ENCODE measurements around the gene SYCE3.

Gene SYCE3

DNA sequence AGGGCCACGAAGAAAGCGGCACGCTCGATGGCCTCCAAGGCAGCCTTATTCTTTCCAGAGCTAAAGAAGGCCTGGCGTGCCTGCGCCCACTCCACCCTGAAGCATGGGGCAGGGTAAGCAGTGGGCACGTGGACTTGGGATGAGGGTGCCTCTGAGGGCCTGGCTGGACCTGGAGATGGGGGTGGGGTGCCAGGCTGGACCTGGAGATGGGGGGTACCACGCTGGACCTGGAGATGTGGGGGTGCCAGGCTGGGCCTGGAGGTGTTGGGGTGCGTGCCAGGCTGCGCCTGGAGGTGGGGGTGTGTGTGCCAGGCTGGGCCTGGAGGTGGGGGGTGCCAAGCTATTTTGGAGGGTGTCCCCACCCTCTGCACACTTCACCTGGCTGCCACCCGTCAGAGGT lies 10.2 kb upstream of the SYCE3 start:
- Histone ChIP-seq H3K4me3 (ENCODE audit: low read length) (no peak overlapping the region), H3K36me3 (ENCODE audit: insufficient read depth, low read length) (no peaks in the 10 kb centered on the region)

GRCh38 chr22:50571264-50572175 lies 8.8 kb upstream of the SYCE3 start:
- H3K36me3 ChIP-seq (ENCODE audit: insufficient read depth, low read length) = no peaks in the 10 kb centered on the region
- no peaks in the 10 kb centered on the region for H3K27me3 ChIP-seq (ENCODE audit: control insufficient read depth, insufficient read depth, low read length)
- H3K9ac ChIP-seq (ENCODE audit: low read depth, low read length) = no peak overlapping the region
- no peak overlapping the region for H3K4me2 ChIP-seq (ENCODE audit: low read length)
- H3K4me3 ChIP-seq (ENCODE audit: low read length) = no peak overlapping the region
- H3K4me1 ChIP-seq (ENCODE audit: control insufficient read depth, insufficient read depth, low read length) = no peaks in the 10 kb centered on the region
- H3K9me3 ChIP-seq (replicated peaks; ENCODE audit: low read length) = no peaks in the 10 kb centered on the region

More for the DNA sequence above, 10.2 kb upstream of the SYCE3 start:
- no peaks in the 10 kb centered on the region for H3K4me1 ChIP-seq (ENCODE audit: control insufficient read depth, insufficient read depth, low read length)
- no peak overlapping the region for H3K4me2 ChIP-seq (ENCODE audit: low read length)
- no peaks in the 10 kb centered on the region for H3K9me3 ChIP-seq (replicated peaks; ENCODE audit: low read length)
- no peak overlapping the region for H3K9ac ChIP-seq (ENCODE audit: low read depth, low read length)
- H3K27me3 ChIP-seq (ENCODE audit: control insufficient read depth, insufficient read depth, low read length) = no peaks in the 10 kb centered on the region

DNA sequence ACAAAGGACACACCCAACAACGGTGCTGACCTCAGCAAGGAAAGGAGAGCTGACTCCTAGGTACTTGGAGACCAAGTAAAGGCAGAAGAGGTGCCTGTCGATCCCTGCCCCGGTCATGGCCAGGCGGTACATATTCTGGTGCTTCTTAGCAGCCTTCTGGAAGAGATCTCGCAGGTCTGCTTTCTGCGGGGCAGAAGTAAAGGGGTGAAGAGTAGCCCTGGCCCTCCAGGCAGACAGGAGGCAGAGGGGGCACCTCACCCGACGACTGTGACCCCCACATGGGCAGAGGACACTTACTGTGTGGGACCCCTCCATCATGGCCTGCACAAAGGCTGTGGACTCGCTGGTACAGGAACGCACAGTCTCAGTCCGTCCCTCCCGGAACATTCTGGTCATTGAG lies 8.1 kb upstream of the SYCE3 start:
- Histone ChIP-seq H3K4me1 (ENCODE audit: control insufficient read depth, insufficient read depth, low read length) (no peaks in the 10 kb centered on the region), H3K4me3 (ENCODE audit: low read length) (no peak overlapping the region), H3K27me3 (ENCODE audit: control insufficient read depth, insufficient read depth, low read length) (no peaks in the 10 kb centered on the region), H3K9me3 (replicated peaks; ENCODE audit: low read length) (no peaks in the 10 kb centered on the region), H3K36me3 (ENCODE audit: insufficient read depth, low read length) (no peaks in the 10 kb centered on the region), H3K9ac (ENCODE audit: low read depth, low read length) (no peak overlapping the region), H3K4me2 (ENCODE audit: low read length) (no peak overlapping the region)

GRCh38 chr22:50569896-50570535 lies 7.3 kb upstream of the SYCE3 start:
- no peaks in the 10 kb centered on the region for H3K4me1 ChIP-seq (ENCODE audit: control insufficient read depth, insufficient read depth, low read length)
- H3K36me3 ChIP-seq (ENCODE audit: insufficient read depth, low read length) = no peaks in the 10 kb centered on the region
- no peaks in the 10 kb centered on the region for H3K27me3 ChIP-seq (ENCODE audit: control insufficient read depth, insufficient read depth, low read length)
- H3K9me3 ChIP-seq (replicated peaks; ENCODE audit: low read length) = no peaks in the 10 kb centered on the region
- H3K4me2 ChIP-seq (ENCODE audit: low read length) = no peak overlapping the region
- H3K4me3 ChIP-seq (ENCODE audit: low read length) = no peak overlapping the region
- no peak overlapping the region for H3K9ac ChIP-seq (ENCODE audit: low read depth, low read length)

DNA sequence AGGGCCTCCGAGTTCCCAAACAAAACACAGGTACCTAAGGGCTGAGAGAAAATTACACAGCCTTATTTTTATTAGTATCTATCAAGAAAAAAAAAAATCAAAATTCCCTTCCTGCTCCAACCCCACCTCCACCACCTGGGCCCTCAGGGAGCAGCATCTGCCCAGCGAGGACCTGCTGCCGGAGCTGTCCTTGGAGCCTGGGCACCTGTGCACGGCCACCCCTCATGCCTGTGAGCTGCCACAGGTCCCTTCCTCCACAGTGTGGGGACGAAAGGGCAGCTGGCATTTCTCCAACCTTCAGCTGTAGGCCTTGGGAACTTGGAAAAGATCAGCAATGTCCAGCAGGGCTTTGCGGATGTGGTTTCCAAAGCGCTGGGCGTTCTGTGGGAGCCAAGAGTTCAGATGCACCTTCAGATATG lies 6.3 kb upstream of the SYCE3 start:
- Histone ChIP-seq H3K36me3 (ENCODE audit: insufficient read depth, low read length) (no peaks in the 10 kb centered on the region), H3K4me1 (ENCODE audit: control insufficient read depth, insufficient read depth, low read length) (no peaks in the 10 kb centered on the region), H3K27me3 (ENCODE audit: control insufficient read depth, insufficient read depth, low read length) (peaks cover 6% of the 10 kb centered on the region), H3K9ac (ENCODE audit: low read depth, low read length) (no peak overlapping the region), H3K9me3 (replicated peaks; ENCODE audit: low read length) (no peaks in the 10 kb centered on the region), H3K4me2 (ENCODE audit: low read length) (no peak overlapping the region), H3K4me3 (ENCODE audit: low read length) (no peak overlapping the region)

GRCh38 chr22:50568626-50569025 lies 5.9 kb upstream of the SYCE3 start:
- Histone ChIP-seq H3K9ac (ENCODE audit: low read depth, low read length) (no peak overlapping the region), H3K36me3 (ENCODE audit: insufficient read depth, low read length) (no peaks in the 10 kb centered on the region), H3K4me2 (ENCODE audit: low read length) (no peak overlapping the region), H3K4me3 (ENCODE audit: low read length) (no peak overlapping the region), H3K4me1 (ENCODE audit: control insufficient read depth, insufficient read depth, low read length) (peaks cover 3% of the 10 kb centered on the region), H3K27me3 (ENCODE audit: control insufficient read depth, insufficient read depth, low read length) (peaks cover 6% of the 10 kb centered on the region), H3K9me3 (replicated peaks; ENCODE audit: low read length) (no peaks in the 10 kb centered on the region)

GRCh38 chr22:50567721-50568252 lies 5.1 kb upstream of the SYCE3 start:
- H3K36me3 ChIP-seq (ENCODE audit: insufficient read depth, low read length) = no peaks in the 10 kb centered on the region
- peaks cover 6% of the 10 kb centered on the region for H3K27me3 ChIP-seq (ENCODE audit: control insufficient read depth, insufficient read depth, low read length)
- peaks cover 9% of the 10 kb centered on the region for H3K4me1 ChIP-seq (ENCODE audit: control insufficient read depth, insufficient read depth, low read length)
- no peak overlapping the region for H3K4me2 ChIP-seq (ENCODE audit: low read length)
- no peak overlapping the region for H3K4me3 ChIP-seq (ENCODE audit: low read length)
- H3K9ac ChIP-seq (ENCODE audit: low read depth, low read length) = no peak overlapping the region
- no peaks in the 10 kb centered on the region for H3K9me3 ChIP-seq (replicated peaks; ENCODE audit: low read length)

DNA sequence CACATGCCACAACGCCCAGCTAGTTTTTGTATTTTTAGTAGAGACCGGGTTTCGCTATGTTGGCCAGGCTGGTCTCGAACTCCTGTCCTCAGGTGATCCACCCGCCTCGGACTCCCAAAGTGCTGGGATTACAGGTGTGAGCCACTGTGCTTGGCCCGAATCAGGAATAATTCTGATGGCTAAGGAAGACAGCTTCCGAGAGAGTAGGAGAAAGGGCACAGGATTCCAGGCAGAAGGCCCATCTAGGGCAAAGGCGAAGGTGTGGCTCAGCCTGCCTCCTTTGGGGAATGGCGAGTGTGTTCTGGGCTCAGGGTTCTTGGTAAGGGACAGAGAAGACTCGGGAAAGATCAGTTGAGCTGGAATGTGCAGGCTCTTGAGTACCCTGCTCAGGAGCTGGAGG lies 1.6 kb upstream of the SYCE3 start:
- Histone ChIP-seq H3K9me3 (replicated peaks; ENCODE audit: low read length) (no peaks in the 10 kb centered on the region), H3K27me3 (ENCODE audit: control insufficient read depth, insufficient read depth, low read length) (peaks cover 23% of the 10 kb centered on the region), H3K4me1 (ENCODE audit: control insufficient read depth, insufficient read depth, low read length) (peaks cover 9% of the 10 kb centered on the region), H3K9ac (ENCODE audit: low read depth, low read length) (no peak overlapping the region), H3K36me3 (ENCODE audit: insufficient read depth, low read length) (no peaks in the 10 kb centered on the region), H3K4me3 (ENCODE audit: low read length) (no peak overlapping the region), H3K4me2 (ENCODE audit: low read length) (no peak overlapping the region)

DNA sequence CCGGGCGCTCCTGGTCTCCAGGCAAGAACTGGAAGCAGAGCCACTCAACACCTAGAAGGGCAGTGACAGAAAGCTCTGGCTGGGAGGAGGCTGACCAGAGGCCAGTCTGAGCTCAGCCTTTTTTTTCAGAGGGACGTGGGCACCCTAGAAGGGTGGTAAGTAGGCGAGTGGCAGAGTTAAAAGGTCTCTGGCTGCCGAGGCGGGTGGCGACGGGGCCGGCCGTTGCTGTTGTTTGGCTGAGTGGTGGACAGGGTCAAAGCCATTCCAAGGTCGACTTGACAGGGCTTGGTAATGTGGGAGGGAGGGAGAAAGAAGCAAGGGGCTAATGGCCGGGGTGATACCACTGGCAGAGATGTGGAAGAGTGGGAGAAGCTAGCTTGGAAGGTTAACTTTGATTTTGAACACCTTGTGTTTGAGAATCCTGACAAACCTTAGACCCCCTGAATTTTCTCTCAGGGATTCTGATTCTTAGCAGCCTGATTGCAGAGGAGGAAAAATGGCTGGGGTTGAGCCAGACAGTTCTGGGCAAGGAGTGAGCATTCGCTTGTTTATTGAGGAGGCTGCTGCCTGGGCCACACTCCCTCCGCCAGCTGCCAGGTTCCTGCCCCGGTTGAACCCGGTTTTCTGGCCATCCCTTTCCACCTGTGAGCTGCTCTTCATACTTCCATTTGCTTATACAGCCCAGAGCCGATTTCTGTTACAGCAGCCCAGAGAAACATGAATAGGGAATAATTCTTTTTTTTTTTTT lies 868 bp upstream of the SYCE3 start:
- peaks cover 9% of the 10 kb centered on the region for H3K4me1 ChIP-seq (ENCODE audit: control insufficient read depth, insufficient read depth, low read length)
- peak overlapping the region; percentile 77 for H3K4me3 ChIP-seq (ENCODE audit: low read length)
- peak overlapping the region; percentile 48 for H3K9ac ChIP-seq (ENCODE audit: low read depth, low read length)

GRCh38 chr22:50561401-50562358 lies 1.0 kb downstream of the SYCE3 start:
- H3K9me3 ChIP-seq (replicated peaks; ENCODE audit: low read length) = no peaks in the 10 kb centered on the region
- H3K9ac ChIP-seq (ENCODE audit: low read depth, low read length) = no peak overlapping the region
- peaks cover 9% of the 10 kb centered on the region for H3K4me1 ChIP-seq (ENCODE audit: control insufficient read depth, insufficient read depth, low read length)
- peaks cover 37% of the 10 kb centered on the region for H3K27me3 ChIP-seq (ENCODE audit: control insufficient read depth, insufficient read depth, low read length)
- no peak overlapping the region for H3K4me3 ChIP-seq (ENCODE audit: low read length)
- H3K4me2 ChIP-seq (ENCODE audit: low read length) = no peak overlapping the region
- H3K36me3 ChIP-seq (ENCODE audit: insufficient read depth, low read length) = no peaks in the 10 kb centered on the region

More for the DNA sequence above, 868 bp upstream of the SYCE3 start:
- H3K4me2 ChIP-seq (ENCODE audit: low read length) = peak overlapping the region; percentile 96
- H3K27me3 ChIP-seq (ENCODE audit: control insufficient read depth, insufficient read depth, low read length) = peaks cover 26% of the 10 kb centered on the region
- no peaks in the 10 kb centered on the region for H3K36me3 ChIP-seq (ENCODE audit: insufficient read depth, low read length)
- no peaks in the 10 kb centered on the region for H3K9me3 ChIP-seq (replicated peaks; ENCODE audit: low read length)

Data from skeletal muscle satellite cell (primary cell).